Fibroblast of skin of right quadriceps (primary cell): ENCODE data around the gene CMBL.
"Not testable (repeated sequence)": the region's sequence is repeated elsewhere in the genome, so short reads cannot be mapped to it uniquely, and the experiment has no call there.

Experiments used
- DNase-seq: peaks from one replicate; pipeline ENCODE4 v3.0.0-alpha.2; 2013

The CMBL gene

GRCh38 chr5:10253390-10253789 is 54.3 kb downstream of the CMBL start:
- DNase-seq, result no peak

DNA sequence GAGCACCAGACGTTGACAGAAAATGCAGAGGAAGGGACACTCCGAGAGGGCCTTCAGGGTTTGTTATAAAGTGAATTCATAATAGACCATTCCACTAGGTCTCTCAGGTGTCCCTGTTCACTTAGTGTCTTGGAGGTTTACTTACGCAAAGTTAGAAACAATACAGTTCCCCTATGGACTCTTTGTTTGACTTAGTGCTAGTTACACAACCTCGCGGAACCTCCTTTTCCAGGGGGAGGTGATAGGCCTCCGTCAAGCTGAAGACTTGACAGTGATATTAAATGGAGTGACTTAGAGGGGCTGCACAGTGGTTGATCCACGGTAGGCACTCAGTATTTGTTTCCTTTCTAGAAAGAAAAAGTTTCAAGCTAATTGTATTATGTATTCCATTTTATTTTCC is 56.3 kb downstream of the CMBL start:
- no peak for DNase-seq

DNA sequence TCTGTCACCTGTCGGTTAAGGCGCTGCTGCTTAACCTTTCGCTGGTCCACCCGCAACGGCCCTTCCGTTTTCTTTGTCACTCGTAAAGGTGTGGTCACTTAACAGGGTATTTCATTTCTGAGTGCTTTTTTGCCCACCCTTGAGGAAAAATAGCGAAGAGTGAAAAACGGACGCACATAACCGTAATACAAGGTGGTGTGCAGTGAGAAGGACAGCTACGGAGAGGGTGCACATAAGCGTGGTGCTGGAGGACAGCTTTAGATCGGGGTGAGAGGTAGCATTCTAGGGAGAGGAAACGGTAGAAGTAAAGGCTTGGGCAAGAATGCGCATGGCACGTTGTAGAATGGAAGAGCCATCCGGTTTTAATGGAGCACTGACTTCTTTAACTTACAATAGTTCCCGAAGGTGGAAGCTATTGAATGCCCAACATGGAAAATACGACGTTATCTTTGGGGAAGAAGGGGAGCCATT is 56.9 kb downstream of the CMBL start:
- DNase-seq, result no peak

- DNase-seq, result peak; percentile 99
Measured at GRCh38 chr5:10249948-10250805, 57.5 kb downstream of the CMBL start, which contains the start of gene CCT5. TSS of gene CCT5 (plus strand) at chr5:10250280. CDS start at chr5:10250341, 61 bp downstream.

DNA sequence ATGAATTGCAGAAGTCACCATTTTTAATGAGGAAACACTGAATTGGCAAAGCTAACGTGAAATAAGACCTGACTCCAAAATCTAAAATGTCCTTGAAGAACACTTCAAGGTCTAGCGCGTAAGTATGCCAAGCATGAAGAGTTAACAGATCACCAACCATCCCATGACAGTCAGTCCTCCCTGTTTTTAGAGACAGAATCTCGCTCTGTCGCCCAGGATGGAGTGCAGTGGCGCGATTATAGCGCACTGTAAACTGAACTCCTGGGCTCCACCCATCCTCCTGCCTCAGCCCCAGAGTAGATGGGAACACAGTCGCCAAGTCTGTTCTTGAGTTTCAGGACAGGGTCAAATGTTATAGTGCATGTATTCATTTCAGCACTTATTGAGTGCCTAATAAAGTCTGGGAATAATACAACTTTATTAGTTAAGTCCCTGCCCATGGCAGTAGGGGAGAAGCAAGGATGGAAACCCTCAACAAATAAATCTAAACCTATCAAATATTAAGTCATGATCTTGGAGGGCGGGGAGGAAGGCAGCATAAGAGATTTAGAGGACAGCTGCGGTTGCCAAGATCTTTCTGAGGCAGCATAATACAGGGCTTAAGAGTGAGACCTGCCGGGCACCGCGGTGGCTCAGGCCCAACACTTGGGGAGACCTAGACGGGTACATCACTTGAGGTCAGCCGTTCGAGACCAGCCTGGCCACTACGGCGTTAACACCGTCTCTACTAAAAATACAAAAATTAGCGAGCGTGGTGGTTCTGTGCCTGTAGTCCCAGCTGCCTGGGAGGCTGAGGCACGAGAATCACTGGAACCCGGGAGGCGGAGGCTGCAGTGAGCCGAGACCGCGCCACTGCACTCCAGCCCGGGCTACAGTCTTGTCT is 59.1 kb downstream of the CMBL start:
- no peak for DNase-seq

DNA sequence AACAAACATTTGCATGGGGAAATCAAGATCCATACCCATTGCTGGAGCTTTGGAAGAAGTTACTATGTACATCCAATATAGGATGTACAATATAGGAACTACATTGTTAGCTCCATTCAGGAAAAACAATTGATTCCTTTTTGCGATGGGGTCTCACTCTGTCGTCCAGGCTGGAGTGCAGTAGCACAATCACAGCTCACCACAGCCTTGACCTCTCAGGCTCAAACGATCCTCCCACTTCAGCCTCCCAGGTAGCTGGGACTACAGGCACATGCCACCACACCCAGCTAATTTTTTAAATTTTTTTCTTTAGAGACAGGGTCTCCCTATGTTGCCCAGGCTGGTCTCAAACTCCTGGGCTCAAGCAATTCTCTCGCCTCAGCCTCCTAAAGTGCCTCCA is 60.5 kb downstream of the CMBL start:
- not testable (repeated sequence) for DNase-seq

GRCh38 chr5:10246761-10247160 is 60.9 kb downstream of the CMBL start:
- DNase-seq, result no peak

- DNase-seq, result no peak
Measured at GRCh38 chr5:10244342-10244944, 63.3 kb downstream of the CMBL start.

DNA sequence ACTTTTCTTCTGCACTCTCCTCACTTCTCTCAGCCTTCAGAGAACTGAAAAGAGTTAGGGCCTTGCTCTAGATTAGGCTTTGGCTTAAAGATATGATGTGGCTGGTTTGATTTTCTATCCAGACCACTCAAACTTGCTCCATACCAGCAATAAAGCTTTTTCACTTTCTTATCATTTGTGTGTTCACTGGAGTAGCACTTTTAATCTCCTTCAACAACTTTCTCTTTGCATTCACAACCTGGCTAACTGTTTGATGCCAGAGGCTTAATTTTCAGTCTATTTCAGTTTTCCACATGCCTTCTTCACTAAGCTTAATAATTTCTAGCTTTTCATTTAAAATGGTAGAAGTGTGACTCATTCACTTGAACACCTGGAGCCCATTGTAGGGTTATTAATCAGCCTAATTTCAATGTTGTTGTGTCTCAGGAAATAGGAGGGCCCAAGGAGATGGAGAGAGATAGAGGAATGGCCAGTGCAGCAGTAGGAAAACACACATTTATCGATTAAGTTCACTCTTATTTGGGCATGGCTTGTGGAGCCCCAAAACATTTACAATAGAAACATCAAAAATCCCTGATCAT is 64.0 kb downstream of the CMBL start:
- no peak for DNase-seq

DNA sequence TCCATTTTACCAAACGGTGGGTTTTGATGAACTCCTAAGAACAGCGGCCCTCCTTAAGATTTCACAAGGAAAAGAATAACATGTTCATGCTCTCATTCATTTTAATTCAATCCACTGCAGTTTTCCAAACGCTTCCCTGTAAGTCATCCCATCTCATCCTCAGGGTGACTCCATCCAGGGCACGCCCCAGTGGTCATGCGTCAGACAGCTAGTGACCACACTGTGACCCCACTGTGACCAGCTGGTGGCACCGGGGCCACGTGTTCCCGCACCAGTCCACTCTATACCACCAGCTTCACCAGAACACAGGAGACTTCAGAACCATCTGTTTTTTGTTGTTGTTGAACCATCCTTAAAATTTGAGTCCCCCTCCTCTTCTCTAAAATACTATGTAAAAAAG is 72.4 kb downstream of the CMBL start:
- no peak for DNase-seq

- DNase-seq, result peak; percentile 96
Measured at GRCh38 chr5:10233505-10233904, 74.2 kb downstream of the CMBL start.

GRCh38 chr5:10233011-10233410 is 74.7 kb downstream of the CMBL start:
- no peak for DNase-seq

GRCh38 chr5:10232386-10232785 is 75.3 kb downstream of the CMBL start:
- no peak for DNase-seq

GRCh38 chr5:10229306-10230048 is 78.2 kb downstream of the CMBL start:
- peak; percentile 85 for DNase-seq

- no peak for DNase-seq
Measured at GRCh38 chr5:10228288-10228687, 79.4 kb downstream of the CMBL start.
